WTC11 (cell line): ENCODE results near the gene HSD17B3. TPM values are rescaled to one million over a fixed set of nuclear protein-coding genes. Genes with fewer than 3 reads are reported as not detected.

Source experiments
- ATAC-seq: fragments of 200-7000 bp; cut with Tn5 transposase; 2 replicates; pipeline ENCODE4 v1.10.0; 2021; ENCODE audit warnings: mild to moderate bottlenecking, moderate library complexity
- CTCF ChIA-PET: fragments of 300-600 bp; sonication (Branson Sonifier 250); formaldehyde crosslinking; loops from one replicate; lab custom pipeline; 2021; ENCODE audit warnings: antibody characterized with exemption; lab: Charles Lee
- POLR2A ChIA-PET: fragments of 350-600 bp; sonication (Branson Sonifier 250); formaldehyde crosslinking; loops from one replicate; lab custom pipeline; 2021; ENCODE audit warnings: antibody characterized with exemption; lab: Charles Lee
- DNase-seq: peaks from one replicate; pipeline ENCODE4 v3.0.0; 2021; ENCODE audit warnings: low spot score
- H3K27ac Mint-ChIP-seq: 2 replicates; pipeline ENCODE4 v1.8.0; 2021; ENCODE audit warnings: mixed read lengths
- H3K27me3 Mint-ChIP-seq: 2 replicates; pipeline ENCODE4 v1.8.0; 2021; ENCODE audit warnings: low read depth, mild to moderate bottlenecking, moderate library complexity, mixed read lengths
- H3K36me3 Mint-ChIP-seq: 2 replicates; pipeline ENCODE4 v1.8.0; 2021; ENCODE audit warnings: mixed read lengths
- H3K4me1 Mint-ChIP-seq: 2 replicates; pipeline ENCODE4 v1.8.0; 2022; ENCODE audit warnings: mixed read lengths
- H3K4me3 Mint-ChIP-seq: 2 replicates; pipeline ENCODE4 v1.8.0; 2021; ENCODE audit warnings: mild to moderate bottlenecking, moderate library complexity, mixed read lengths
- H3K9me3 Mint-ChIP-seq: 2 replicates; pipeline ENCODE4 v1.8.0; 2021; ENCODE audit warnings: mixed read lengths
- ETV6 ChIP-seq: sonication (generic); formaldehyde crosslinking; IDR thresholded peaks from 2 replicates; pipeline ENCODE4 v1.8.1; 2022; ENCODE audit warnings: mild to moderate bottlenecking, missing genetic modification reagents
- FOXJ3 ChIP-seq: sonication (generic); formaldehyde crosslinking; IDR thresholded peaks from 2 replicates; pipeline ENCODE4 v1.9.0; 2021; ENCODE audit warnings: missing genetic modification reagents, mild to moderate bottlenecking, borderline replicate concordance
- JAZF1 ChIP-seq: fragments of 250-450 bp; sonication (Bioruptor Pico); IDR thresholded peaks from 2 replicates; pipeline ENCODE4 v1.9.0; 2021; ENCODE audit warnings: moderate library complexity, mild to moderate bottlenecking, inconsistent platforms
- KAT7 ChIP-seq: sonication (generic); formaldehyde crosslinking; IDR thresholded peaks from 2 replicates; pipeline ENCODE4 v1.8.1; 2023; ENCODE audit warnings: missing genetic modification reagents, mild to moderate bottlenecking, borderline replicate concordance
- NFE2L1 ChIP-seq: sonication (generic); formaldehyde crosslinking; IDR thresholded peaks from 2 replicates; pipeline ENCODE4 v1.8.1; 2023; ENCODE audit warnings: missing genetic modification reagents
- NR1H2 ChIP-seq: sonication (generic); formaldehyde crosslinking; IDR thresholded peaks from 2 replicates; pipeline ENCODE4 v1.9.0; 2021; ENCODE audit warnings: mild to moderate bottlenecking, moderate library complexity, missing genetic modification reagents
- OVOL2 ChIP-seq: fragments of 250-450 bp; sonication (Bioruptor Pico); IDR thresholded peaks from 2 replicates; pipeline ENCODE4 v1.9.0; 2021; ENCODE audit warnings: mild to moderate bottlenecking, borderline replicate concordance
- RORB ChIP-seq: fragments of 250-450 bp; sonication (Bioruptor Pico); IDR thresholded peaks from 2 replicates; pipeline ENCODE4 v1.9.0; 2021; ENCODE audit warnings: mild to moderate bottlenecking
- TEAD1 ChIP-seq: sonication (generic); formaldehyde crosslinking; IDR thresholded peaks from 2 replicates; pipeline ENCODE4 v1.8.0; 2022; ENCODE audit warnings: mild to moderate bottlenecking, missing genetic modification reagents
- TP53 ChIP-seq: sonication (generic); formaldehyde crosslinking; IDR thresholded peaks from 2 replicates; pipeline ENCODE4 v1.8.1; 2023; ENCODE audit warnings: mild to moderate bottlenecking, missing genetic modification reagents
- ZNF121 ChIP-seq: sonication (generic); formaldehyde crosslinking; IDR thresholded peaks from 2 replicates; pipeline ENCODE4 v1.8.0; 2023; ENCODE audit warnings: missing genetic modification reagents
- ZNF317 ChIP-seq: sonication (generic); formaldehyde crosslinking; IDR thresholded peaks from 2 replicates; pipeline ENCODE4 v1.8.1; 2023; ENCODE audit warnings: low read depth, mild to moderate bottlenecking, moderate library complexity, missing genetic modification reagents, borderline replicate concordance
- total RNA-seq: library from RNA; stranded (reverse); gene quantifications from 3 replicates; pipeline ENCODE4 v1.2.3, GENCODE V29; 2021
- TF ChIP-seq, protein P1 (sequence below): sonication (generic); formaldehyde crosslinking; IDR thresholded peaks from 2 replicates; pipeline ENCODE4 v1.8.1; 2023; ENCODE audit warnings: mild to moderate bottlenecking, missing genetic modification reagents
- TF ChIP-seq, protein P2 (sequence below): sonication (generic); formaldehyde crosslinking; IDR thresholded peaks from 2 replicates; pipeline ENCODE4 v1.8.0; 2023; ENCODE audit warnings: missing genetic modification reagents, mild to moderate bottlenecking, borderline replicate concordance
- TF ChIP-seq, protein P3 (sequence below): fragments of 250-450 bp; sonication (Bioruptor Pico); IDR thresholded peaks from 2 replicates; pipeline ENCODE4 v2.1.2; 2022; ENCODE audit warnings: mild to moderate bottlenecking, moderate library complexity
- TF ChIP-seq, protein P4 (sequence below): sonication (generic); formaldehyde crosslinking; IDR thresholded peaks from 2 replicates; pipeline ENCODE4 v1.8.1; 2022; ENCODE audit warnings: low read depth, missing genetic modification reagents, borderline replicate concordance
- TF ChIP-seq, protein P5 (sequence below): sonication (generic); formaldehyde crosslinking; IDR thresholded peaks from 2 replicates; pipeline ENCODE4 v1.8.0; 2022; ENCODE audit warnings: mild to moderate bottlenecking, missing genetic modification reagents
- TF ChIP-seq, protein P6 (sequence below): sonication (generic); formaldehyde crosslinking; IDR thresholded peaks from 2 replicates; pipeline ENCODE4 v1.8.1; 2022; ENCODE audit warnings: low read depth, mild to moderate bottlenecking, moderate library complexity, missing genetic modification reagents, borderline replicate concordance
- TF ChIP-seq, protein P7 (sequence below): sonication (generic); formaldehyde crosslinking; IDR thresholded peaks from 2 replicates; pipeline ENCODE4 v1.8.0; 2022; ENCODE audit warnings: mild to moderate bottlenecking, missing genetic modification reagents

HSD17B3 gene
- total RNA-seq, 1 experiment from 2014 or later = not detected

DNA sequence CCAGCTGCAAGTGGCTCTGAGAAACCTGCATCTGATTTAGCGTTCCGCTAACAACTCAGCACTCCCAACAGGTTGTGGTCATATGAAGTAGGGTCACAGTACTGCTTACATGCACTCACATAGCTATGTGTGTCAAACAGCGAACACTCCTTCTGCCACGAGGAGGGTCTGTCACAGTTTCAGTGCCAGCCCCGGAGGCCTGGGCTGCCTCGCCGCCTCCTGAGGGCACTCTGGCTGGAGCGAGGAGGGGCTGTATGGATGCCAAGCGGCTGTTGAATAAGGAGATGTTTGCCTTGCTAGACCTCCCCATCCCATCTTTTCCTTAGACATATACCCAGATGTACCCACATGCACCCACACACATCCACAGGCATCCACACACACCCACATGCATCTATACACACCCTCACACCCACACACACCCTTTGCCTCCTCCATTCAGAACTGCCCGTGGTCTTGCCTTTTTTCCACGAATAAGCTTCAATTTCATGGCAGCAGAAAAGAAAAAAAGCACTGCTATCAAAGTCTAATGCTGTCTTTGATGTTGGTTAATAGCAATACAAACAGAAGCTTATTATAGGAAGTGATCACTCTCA is 95.7 kb downstream of the HSD17B3 start:
- ChIA-PET POLR2A (no interaction called here), CTCF (interaction anchor here (0.8 to 1.1 kb wide), 2 partner anchors 16 to 29 kb away, joined by 3 to 4 read pairs; no protein-coding TSS in a partner anchor)
- no peak for TF ChIP-seq KAT7 (CRISPR knock-in tag)
- TF ChIP-seq OVOL2 (CRISPR knock-in tag) = no peak
- TF ChIP-seq, protein P1, sequence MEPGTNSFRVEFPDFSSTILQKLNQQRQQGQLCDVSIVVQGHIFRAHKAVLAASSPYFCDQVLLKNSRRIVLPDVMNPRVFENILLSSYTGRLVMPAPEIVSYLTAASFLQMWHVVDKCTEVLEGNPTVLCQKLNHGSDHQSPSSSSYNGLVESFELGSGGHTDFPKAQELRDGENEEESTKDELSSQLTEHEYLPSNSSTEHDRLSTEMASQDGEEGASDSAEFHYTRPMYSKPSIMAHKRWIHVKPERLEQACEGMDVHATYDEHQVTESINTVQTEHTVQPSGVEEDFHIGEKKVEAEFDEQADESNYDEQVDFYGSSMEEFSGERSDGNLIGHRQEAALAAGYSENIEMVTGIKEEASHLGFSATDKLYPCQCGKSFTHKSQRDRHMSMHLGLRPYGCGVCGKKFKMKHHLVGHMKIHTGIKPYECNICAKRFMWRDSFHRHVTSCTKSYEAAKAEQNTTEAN (CRISPR knock-in tag) = no peak
- TF ChIP-seq, protein P2, sequence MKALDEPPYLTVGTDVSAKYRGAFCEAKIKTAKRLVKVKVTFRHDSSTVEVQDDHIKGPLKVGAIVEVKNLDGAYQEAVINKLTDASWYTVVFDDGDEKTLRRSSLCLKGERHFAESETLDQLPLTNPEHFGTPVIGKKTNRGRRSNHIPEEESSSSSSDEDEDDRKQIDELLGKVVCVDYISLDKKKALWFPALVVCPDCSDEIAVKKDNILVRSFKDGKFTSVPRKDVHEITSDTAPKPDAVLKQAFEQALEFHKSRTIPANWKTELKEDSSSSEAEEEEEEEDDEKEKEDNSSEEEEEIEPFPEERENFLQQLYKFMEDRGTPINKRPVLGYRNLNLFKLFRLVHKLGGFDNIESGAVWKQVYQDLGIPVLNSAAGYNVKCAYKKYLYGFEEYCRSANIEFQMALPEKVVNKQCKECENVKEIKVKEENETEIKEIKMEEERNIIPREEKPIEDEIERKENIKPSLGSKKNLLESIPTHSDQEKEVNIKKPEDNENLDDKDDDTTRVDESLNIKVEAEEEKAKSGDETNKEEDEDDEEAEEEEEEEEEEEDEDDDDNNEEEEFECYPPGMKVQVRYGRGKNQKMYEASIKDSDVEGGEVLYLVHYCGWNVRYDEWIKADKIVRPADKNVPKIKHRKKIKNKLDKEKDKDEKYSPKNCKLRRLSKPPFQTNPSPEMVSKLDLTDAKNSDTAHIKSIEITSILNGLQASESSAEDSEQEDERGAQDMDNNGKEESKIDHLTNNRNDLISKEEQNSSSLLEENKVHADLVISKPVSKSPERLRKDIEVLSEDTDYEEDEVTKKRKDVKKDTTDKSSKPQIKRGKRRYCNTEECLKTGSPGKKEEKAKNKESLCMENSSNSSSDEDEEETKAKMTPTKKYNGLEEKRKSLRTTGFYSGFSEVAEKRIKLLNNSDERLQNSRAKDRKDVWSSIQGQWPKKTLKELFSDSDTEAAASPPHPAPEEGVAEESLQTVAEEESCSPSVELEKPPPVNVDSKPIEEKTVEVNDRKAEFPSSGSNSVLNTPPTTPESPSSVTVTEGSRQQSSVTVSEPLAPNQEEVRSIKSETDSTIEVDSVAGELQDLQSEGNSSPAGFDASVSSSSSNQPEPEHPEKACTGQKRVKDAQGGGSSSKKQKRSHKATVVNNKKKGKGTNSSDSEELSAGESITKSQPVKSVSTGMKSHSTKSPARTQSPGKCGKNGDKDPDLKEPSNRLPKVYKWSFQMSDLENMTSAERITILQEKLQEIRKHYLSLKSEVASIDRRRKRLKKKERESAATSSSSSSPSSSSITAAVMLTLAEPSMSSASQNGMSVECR = no peak
- no peak for TF ChIP-seq ZNF317 (CRISPR knock-in tag)
- TF ChIP-seq TP53 (CRISPR knock-in tag) = no peak
- no peak for TF ChIP-seq RORB (CRISPR knock-in tag)
- TF ChIP-seq, protein P3, sequence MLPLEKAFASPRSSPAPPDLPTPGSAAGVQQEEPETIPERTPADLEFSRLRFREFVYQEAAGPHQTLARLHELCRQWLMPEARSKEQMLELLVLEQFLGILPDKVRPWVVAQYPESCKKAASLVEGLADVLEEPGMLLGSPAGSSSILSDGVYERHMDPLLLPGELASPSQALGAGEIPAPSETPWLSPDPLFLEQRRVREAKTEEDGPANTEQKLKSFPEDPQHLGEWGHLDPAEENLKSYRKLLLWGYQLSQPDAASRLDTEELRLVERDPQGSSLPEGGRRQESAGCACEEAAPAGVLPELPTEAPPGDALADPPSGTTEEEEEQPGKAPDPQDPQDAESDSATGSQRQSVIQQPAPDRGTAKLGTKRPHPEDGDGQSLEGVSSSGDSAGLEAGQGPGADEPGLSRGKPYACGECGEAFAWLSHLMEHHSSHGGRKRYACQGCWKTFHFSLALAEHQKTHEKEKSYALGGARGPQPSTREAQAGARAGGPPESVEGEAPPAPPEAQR (CRISPR knock-in tag) = no peak
- TF ChIP-seq NFE2L1 (CRISPR knock-in tag) = no peak
- TF ChIP-seq ETV6 = no peak
- no peak for TF ChIP-seq TEAD1 (CRISPR knock-in tag)
- ATAC-seq (no peak), DNase-seq (no peak)
- Mint-ChIP-seq H3K4me1 (peaks cover 3% of the 10 kb centered on the region), H3K9me3 (peaks cover 11% of the 10 kb centered on the region), H3K36me3 (no peaks in the 10 kb centered on the region), H3K27ac (no peak overlapping the region), H3K4me3 (no peak overlapping the region), H3K27me3 (no peaks in the 10 kb centered on the region; the same call in 1 of the 2 replicates)

DNA sequence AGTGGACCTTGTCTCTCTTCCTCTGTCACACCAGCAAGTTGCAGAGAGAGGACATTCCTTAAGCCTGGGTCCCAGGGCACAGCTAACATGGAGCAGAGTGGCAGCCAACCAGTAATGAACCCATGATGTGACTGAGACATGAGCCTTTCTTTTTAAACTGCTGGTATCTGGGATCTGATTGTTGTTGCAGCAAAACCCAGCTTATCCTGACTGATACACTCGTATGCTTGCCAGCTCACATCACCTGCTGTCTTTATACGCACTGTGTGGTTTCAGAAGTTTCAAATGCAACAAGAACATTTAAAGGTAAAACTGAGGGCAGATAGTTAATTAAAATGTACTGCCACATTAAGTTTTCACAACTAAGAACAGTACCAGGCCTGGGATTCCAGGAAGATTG is 97.1 kb downstream of the HSD17B3 start:
- Mint-ChIP-seq H3K9me3 (peaks cover 11% of the 10 kb centered on the region), H3K4me3 (no peak overlapping the region), H3K36me3 (no peaks in the 10 kb centered on the region), H3K4me1 (peaks cover 9% of the 10 kb centered on the region), H3K27ac (no peak overlapping the region), H3K27me3 (no peaks in the 10 kb centered on the region; the same call in 1 of the 2 replicates)
- CTCF ChIA-PET = no interaction called here
- ATAC-seq = no peak
- POLR2A ChIA-PET = no interaction called here
- DNase-seq = no peak
- TF ChIP-seq, protein P4, sequence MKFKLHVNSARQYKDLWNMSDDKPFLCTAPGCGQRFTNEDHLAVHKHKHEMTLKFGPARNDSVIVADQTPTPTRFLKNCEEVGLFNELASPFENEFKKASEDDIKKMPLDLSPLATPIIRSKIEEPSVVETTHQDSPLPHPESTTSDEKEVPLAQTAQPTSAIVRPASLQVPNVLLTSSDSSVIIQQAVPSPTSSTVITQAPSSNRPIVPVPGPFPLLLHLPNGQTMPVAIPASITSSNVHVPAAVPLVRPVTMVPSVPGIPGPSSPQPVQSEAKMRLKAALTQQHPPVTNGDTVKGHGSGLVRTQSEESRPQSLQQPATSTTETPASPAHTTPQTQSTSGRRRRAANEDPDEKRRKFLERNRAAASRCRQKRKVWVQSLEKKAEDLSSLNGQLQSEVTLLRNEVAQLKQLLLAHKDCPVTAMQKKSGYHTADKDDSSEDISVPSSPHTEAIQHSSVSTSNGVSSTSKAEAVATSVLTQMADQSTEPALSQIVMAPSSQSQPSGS (CRISPR knock-in tag) = no peak
- TF ChIP-seq ZNF121 (CRISPR knock-in tag) (no peak), FOXJ3 (CRISPR knock-in tag) (no peak), ZNF317 (CRISPR knock-in tag) (no peak), TP53 (CRISPR knock-in tag) (no peak), JAZF1 (CRISPR knock-in tag) (no peak), NR1H2 (CRISPR knock-in tag) (no peak)
- TF ChIP-seq, protein P5, sequence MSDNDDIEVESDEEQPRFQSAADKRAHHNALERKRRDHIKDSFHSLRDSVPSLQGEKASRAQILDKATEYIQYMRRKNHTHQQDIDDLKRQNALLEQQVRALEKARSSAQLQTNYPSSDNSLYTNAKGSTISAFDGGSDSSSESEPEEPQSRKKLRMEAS = no peak
- TF ChIP-seq, protein P6, sequence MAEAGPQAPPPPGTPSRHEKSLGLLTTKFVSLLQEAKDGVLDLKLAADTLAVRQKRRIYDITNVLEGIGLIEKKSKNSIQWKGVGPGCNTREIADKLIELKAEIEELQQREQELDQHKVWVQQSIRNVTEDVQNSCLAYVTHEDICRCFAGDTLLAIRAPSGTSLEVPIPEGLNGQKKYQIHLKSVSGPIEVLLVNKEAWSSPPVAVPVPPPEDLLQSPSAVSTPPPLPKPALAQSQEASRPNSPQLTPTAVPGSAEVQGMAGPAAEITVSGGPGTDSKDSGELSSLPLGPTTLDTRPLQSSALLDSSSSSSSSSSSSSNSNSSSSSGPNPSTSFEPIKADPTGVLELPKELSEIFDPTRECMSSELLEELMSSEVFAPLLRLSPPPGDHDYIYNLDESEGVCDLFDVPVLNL = no peak
- TF ChIP-seq, protein P7, sequence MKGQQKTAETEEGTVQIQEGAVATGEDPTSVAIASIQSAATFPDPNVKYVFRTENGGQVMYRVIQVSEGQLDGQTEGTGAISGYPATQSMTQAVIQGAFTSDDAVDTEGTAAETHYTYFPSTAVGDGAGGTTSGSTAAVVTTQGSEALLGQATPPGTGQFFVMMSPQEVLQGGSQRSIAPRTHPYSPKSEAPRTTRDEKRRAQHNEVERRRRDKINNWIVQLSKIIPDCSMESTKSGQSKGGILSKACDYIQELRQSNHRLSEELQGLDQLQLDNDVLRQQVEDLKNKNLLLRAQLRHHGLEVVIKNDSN (CRISPR knock-in tag) = no peak
- TF ChIP-seq, protein P2 = no peak
